ENCODE results near the gene LYPD6B.
"Not testable (repeated sequence)": the region's sequence is repeated elsewhere in the genome, so short reads cannot be mapped to it uniquely, and the experiment has no call there.

The LYPD6B gene

DNA sequence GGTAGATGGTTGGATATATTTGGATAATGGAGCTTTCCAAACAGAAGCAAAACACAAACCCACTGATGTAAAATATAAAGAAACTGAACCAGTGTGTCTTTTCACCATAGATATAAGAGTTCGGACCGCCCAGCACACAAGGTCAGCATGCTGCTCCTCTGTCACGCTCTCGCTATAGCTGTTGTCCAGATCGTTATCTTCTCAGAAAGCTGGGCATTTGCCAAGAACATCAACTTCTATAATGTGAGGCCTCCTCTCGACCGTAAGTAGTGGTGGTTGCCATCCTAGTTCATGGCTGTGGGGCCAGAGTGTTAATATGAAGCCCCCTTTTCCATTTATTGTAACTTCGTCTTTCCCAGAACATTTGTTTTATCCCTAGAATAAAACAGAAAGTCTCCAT lies 166.6 kb downstream of the LYPD6B start:
- no peak for DNase-seq (ENCODE audit: low spot score)

DNA sequence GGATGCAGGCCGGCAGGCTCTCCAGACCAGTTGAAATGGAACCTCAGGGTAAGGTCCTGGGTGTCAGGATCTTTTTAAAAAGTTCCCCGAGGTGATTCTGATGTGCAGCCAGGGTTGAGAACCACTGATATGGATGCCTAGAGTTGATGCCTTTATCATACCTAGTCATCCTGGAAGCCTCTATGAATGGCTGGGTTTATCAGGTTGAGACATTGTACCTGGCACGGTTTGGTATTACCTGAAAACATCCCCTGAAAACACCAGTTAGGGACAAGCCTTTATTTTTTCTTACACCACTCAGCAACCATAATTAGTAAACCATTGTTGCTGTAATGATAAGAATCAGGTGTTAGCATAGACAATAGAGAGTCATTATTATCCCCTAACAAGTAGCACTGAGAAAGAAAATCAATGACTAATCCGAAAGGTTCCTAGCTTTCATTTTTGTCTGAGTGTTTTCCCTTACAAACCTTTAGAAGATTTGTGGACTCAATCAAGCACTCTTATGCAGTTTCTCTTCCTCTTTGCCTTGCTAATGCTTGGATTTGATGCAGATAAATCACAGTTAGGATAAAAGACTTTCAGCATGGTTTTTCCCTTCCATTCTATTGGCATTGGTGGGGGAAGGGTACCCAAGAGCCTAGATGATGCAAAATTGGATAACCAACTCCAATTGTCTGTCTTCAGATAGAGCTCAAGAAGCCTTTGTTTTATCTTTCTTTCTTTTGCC lies 175.4 kb downstream of the LYPD6B start:
- DNase-seq (ENCODE audit: low spot score), result no peak

DNA sequence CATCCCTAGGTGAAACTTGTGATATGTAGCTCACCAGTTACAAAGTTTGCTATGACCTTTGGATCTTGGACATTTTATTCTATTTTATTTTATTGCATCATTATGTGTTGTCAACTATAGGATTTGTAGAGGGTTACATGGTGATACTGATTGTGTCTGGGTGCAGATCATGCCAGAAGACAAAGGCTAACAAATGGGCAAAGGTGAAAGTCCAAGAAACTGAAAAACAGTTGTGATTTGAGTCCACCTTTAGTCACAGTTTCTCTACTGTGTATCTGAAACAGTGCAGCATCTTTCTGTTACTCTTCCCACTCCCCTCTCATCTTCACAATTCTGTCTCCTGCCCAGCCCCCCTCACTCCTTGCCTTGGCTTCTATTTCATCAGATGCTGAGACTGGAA lies 180.0 kb downstream of the LYPD6B start:
- DNase-seq (ENCODE audit: low spot score), result no peak

DNA sequence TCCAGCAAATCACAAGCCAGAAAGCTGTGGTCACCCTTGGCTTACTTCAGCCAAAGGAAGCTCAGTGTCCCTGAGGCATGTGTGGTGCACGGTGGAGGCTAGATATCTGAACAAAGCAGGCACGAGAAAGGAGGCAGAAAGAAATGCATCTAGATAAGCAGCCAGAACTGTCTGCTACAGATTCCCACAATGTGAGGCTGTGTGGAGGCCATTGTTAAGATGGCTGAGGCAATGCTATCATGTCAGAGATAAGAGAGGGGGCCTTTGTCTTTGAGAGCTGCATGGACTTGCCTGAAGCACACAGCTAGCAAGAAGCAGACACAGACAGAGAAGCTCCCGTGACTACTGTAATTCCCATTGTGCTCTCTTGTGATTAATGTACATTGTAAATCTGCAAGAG lies 181.4 kb downstream of the LYPD6B start:
- DNase-seq (ENCODE audit: low spot score), result no peak

DNA sequence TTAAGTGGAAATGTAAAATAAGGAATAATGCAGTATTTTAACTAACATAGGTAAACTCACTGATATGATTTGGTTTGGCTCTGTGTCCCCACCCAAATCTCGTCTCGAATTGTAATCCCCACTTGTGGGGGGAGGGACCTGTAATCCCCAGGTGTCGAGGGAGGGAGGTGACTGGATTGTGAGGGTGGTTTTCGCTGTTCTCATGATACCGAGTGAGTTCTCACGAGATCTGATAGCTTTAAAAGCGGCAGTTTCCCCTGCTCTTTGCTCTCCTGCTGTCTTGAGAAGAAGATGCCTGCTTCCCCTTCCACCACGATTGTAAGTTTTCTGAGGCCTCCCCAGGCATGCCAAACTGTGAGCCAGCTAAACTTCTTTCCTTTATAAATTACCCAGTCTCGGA lies 182.5 kb downstream of the LYPD6B start:
- DNase-seq (ENCODE audit: low spot score), result no peak

DNA sequence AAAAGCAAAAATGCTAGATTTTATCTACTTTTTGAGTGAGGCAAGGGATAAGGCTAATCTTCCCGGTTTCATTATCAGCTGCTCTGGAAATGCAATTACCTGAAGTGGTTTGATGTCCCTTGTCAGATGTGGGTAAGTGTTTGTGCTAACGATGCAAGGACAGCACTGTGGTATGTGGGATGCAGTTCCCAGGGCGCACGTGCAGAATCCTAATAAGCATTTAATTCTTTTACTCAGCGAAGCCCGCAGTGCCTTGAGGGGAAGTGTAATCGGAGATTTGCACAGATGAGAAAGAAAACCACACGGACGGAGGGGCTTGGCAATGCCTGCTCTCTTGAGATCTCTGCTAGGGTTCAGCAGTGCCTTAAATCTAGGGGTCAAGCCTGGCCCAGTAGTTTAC lies 183.4 kb downstream of the LYPD6B start:
- no peak for DNase-seq (ENCODE audit: low spot score)

DNA sequence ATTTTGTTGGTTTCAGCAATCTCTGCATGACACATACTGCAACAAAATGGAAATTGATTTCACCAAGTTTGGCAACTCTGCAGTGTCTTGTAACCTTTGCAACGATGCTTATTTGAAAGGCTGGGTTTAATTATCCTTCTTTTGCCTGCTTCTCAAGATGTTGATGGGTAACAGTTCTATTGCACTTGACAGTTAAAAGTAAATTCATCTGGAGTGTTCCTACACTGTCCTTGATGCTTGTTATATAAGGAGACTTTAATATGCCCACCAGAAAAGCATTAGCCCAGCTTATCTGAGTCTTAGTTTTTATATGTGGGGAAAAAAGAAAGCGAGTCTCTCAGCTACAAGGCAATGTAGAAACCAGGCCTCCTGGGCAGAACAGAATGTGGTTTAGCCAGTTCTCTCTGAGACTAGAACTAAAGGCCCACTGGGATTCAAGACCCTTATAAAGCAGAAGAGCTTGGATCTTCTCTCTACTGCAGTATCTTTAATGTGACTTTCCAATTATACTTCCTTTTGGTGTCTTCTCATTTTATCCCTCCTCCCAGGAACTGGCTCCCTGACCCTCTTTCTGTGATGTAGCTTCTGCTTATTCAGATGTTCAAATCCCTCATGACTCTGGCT lies 185.1 kb downstream of the LYPD6B start:
- DNase-seq (ENCODE audit: low spot score), result no peak

DNA sequence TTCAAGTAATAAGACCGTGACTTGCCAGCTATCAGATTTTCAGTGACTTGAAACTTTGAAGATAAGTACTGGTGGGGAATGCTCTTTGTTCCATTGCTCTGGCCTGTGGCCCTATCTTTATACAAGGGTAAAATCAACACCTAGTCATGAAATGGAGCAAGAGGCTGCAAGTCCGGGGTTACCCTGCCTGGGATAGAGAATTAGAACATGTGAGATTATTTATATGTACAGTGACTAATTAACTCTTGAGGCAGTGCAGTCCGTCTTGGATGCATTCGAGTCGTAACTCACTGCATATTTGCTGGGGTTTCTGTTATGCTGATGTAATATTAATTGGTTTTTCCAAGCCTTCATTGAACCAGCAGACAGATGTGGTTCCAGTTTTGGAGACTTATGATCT lies 186.0 kb downstream of the LYPD6B start:
- no peak for DNase-seq (ENCODE audit: low spot score)

DNA sequence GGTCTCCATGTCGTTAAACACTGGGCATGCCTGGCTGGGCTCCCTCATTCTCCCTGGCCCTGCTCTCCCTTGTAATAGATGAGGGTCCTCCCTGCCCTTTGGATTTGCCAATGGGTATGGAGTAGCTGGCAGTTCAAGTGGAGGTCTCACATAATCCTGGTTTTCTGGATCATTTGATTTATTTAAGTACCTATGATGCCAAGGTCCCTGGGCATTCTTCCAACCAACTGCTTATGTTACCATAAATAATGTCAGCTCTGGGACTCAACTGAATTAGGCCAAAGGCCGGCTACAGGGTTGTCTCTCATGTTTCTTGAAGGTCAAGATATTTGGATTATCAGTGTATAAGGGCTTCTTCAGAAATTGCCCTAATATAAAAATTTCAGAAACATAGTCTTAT lies 186.9 kb downstream of the LYPD6B start:
- no peak for DNase-seq (ENCODE audit: low spot score)

DNA sequence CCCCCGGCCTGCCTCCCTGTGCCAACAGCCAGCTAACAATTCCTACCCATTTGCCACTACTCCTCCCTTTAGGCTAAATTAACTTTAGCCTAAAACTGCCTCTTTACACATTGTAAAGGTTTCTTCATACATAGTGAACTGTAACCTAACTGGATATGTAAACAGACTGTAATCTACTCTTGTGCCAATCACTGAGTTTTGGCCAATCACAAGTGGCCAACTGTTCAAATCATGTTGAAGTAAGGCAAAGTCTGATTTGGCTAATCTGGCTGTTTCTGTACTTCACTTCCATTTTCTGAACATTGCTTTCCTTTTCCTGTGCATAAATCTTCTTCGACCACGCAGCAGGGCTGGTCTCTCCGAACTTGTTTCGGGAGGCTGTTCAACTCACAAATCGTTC lies 188.3 kb downstream of the LYPD6B start:
- no peak for DNase-seq (ENCODE audit: low spot score)

DNA sequence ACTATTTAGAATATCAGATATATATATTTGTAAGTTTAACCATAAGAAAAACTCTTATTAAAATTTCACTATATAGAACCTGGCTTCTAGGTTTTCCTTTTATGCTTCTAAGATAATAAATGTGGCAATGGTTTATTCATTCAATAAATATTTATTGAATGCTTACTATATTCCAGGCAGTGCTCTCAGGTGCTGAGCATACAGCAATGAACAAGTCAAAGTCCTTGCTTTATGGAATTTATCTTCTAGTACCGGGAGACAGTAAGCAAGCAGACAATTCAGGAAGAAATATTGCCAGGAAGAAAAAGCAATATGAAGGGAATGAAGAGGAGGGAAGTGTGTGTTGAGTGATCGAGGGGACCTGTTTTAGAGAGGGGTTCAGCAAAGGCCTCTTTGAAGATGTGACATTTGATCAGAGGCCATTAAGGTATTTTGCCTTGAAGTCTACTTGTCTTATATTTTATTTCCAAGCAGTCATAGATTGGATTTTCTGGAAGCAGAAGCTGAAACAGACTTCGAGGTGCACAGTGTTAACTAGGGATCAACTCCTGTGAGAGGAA lies 197.4 kb downstream of the LYPD6B start:
- no peak for DNase-seq (ENCODE audit: low spot score)

DNA sequence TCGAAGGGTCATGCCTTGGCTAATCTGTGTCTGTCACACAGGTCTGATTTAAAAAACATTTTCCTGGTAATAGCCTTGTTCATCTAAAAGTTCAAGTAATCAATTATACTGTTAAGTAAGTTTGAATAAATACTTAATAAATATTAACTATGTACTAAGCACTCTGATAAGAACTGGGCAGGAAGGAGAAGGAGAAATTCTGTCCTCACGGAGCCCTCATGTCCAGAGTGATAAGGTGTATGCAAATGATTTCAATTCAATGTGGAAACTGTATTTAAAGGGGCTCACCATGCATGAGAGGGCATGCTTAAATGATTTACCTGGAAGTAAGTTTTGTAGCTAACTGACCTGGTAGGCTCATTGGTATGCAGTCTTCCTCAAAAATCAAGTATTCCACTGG lies 197.9 kb downstream of the LYPD6B start:
- no peak for DNase-seq (ENCODE audit: low spot score)

DNA sequence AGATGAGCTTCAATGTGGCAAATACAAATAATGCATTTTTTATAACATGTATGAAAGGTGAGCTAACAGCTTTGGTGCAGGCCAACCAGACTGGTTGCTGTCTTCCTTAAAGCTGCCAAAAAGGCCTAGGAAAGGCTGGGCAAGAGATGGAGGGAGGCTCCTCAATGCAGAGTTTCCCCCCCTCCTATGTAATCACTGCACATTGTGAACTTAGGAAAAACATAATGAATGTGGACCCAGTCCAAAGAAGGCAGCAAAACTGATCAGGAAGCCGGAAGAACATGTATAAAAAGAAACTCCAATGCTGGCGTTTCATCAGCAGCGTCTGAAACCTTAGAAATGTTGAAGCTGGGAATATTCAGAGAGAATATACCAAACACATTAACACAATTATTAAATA lies 207.7 kb downstream of the LYPD6B start:
- no peak for DNase-seq (ENCODE audit: low spot score)

DNA sequence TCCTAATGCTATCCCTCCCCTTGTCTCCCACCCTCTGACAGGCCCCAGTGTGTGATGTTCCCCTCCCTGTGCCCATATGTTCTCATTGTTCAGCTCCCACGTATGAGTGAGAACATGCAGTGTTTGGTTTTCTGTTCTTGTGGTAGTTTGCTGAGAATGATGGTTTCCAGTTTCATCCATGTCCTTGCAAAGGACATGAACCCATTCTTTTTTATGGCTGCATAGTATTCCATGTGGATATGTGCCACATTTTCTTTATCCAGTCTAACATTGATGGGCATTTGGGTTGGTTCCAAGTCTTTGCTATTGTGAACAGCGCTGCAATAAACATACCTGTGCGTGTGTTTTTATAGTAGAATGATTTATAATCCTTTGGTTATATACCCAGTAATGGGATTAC lies 212.9 kb downstream of the LYPD6B start:
- not testable (repeated sequence) for DNase-seq (ENCODE audit: low spot score)

DNA sequence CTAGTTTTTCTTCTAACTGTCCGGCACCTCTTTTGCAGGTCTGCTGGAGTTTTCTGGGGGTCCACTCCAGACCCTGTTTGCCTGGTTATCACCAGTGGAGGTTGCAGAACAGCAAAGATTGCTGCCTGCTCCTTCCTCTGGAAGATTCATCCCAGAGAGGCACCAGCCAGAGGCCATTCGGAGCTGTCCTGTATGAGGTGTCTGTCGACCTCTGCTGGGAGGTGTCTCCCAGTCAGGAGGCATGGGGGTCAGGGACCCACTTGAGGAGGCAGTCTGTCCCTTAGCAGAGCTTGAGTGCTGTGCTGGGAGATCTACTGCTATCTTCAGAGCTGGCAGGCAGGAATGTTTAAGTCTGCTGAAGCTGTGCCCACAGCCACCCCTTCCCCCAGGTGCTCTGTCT lies 218.4 kb downstream of the LYPD6B start:
- DNase-seq (ENCODE audit: low spot score), result not testable (repeated sequence)

DNA sequence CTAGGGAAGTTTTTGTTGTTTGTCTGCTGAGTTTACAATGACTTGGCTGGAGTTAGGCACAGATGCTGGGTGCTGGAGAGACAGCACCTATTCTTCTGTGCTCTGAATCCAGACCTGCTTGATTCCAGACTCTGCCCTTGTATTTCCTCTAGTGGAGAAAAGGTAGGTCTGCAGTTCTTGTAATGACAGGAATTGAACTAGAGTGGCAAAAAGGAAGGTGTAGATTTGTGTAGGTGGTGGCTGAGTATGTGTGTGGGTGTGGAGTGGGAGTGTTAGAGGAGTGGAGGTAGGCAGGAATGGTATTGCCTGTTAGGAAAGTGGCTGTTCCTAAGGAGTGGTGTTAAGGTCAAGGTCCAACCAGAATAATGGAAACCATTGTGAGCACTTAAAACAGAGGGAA lies 220.0 kb downstream of the LYPD6B start:
- DNase-seq (ENCODE audit: low spot score), result no peak

DNA sequence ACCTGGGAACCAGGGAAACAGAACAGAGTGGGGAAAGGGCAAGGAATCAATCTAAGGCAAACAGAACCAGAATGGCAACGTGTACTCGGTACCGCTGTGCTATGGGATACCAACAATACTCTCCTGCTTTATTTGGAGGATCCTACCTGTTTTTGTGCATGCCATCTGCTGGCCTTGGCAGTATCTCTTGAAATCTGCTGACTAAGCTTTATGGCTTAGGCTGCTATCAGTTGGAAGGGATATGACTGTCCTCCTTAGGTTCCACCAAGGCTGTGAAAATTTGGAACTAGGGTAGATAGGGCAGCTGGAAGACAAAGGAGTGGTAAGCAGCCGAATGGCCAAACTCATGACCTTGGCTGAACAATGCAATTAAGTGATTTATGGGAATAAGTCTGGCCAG lies 220.6 kb downstream of the LYPD6B start:
- DNase-seq (ENCODE audit: low spot score), result no peak

DNA sequence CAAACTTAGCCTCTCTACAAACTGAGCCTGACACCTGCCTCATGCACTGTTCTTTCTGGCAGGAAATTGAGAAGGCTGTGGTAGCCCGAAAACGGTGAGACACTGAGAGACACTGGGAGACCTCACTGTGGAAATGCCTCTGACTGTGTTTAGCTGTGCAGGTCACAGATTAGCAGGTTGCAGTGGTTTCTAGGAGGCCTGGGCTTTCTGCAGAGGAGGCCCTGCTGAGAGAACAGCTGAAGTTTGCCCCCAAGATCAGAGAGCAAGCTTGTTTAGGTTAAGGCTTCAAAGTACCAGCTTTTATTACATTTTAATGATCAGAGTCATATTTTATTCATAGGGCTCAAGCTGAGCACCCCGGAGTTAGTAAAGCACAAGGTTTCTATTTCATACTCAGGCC lies 223.2 kb downstream of the LYPD6B start:
- no peak for DNase-seq (ENCODE audit: low spot score)

All from activated CD4-positive, alpha-beta T cell treated with anti-CD3 and anti-CD28 coated beads, Interleukin-2, Interleukin-4, amounts not matched to agents 100 ng/mL and 50 ng/mL, durations not matched to agents 16 hours and 8 hours (primary cell).